Stimulated activated effector memory CD8-positive, alpha-beta T cell treated with anti-CD3 and anti-CD28 coated beads, Interleukin-12 subunit alpha, Interleukin-12 subunit beta, amount 100 ng/mL, for 72 hours (primary cell): ENCODE data around the gene TMEM94.

Experiments
- ATAC-seq: fragments of 150-1000 bp; cut with Tn5 transposase; 2 replicates; pipeline ENCODE4 v1.10.0; 2021
- DNase-seq, 2 donors: peaks; one replicate each; pipeline ENCODE4 v3.0.0; 2021 to 2022; ENCODE audit warnings: low spot score in 2 of 2
- H3K27ac Mint-ChIP-seq: one replicate; pipeline ENCODE4 v1.8.0; 2022; ENCODE audit warnings: mild to moderate bottlenecking, mixed read lengths
- H3K36me3 Mint-ChIP-seq: one replicate; pipeline ENCODE4 v1.8.0; 2022; ENCODE audit warnings: mild to moderate bottlenecking, mixed read lengths
- H3K4me1 Mint-ChIP-seq: one replicate; pipeline ENCODE4 v1.8.0; 2022; ENCODE audit warnings: mixed read lengths
- H3K4me3 Mint-ChIP-seq: one replicate; pipeline ENCODE4 v1.8.0; 2022; ENCODE audit warnings: mild to moderate bottlenecking, mixed read lengths
- H3K9me3 Mint-ChIP-seq: one replicate; pipeline ENCODE4 v1.8.0; 2022; ENCODE audit warnings: mixed read lengths

The TMEM94 gene

DNA sequence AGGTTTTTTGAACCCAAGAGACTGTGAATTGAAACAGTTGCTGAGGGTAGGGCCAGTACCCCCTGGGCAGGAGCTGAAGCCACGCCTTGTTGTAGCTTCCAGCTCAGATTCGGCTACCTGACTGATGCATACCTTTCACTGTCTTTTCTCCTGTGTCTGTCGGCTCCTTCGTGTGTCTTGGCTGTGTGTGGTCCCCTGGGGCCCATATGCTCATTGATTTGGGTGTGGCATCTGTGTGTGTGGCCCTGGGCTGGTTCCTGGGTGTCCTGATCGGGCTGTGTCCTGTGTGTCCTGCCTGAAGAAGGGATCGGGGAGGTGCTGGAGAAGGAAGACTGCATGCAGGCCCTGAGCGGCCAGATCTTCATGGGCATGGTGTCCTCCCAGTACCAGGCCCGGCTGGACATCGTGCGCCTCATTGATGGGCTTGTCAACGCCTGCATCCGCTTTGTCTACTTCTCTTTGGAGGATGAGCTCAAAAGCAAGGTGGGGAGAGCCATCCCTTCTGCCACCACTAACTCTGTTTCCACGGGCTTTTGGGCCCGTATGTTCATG is 38.0 kb downstream of the TMEM94 start:
- DNase-seq: no peak
- Mint-ChIP-seq H3K9me3 (no peaks in the 10 kb centered on the region), H3K4me1 (no peaks in the 10 kb centered on the region), H3K27ac (no peak overlapping the region), H3K4me3 (no peak overlapping the region), H3K36me3 (peaks cover 31% of the 10 kb centered on the region)
- ATAC-seq: no peak

DNA sequence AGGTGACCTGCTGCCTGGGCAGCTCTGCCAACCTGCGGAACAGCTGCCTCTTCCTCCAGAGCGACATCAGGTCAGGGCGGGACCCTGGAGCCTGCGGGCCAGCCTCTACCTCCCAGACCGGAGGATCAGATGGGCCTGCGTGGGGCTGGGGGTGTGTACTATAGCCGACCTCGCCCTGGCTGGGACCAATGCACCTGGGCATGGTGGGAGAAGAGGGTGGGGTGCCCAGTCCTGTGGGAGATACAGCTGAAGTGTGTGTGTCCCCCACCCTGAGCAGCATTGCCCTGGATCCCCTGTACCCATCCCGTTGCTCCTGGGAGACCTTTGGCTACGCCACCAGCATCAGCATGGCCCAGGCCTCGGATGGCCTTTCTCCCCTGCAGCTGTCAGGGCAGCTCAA is 39.6 kb downstream of the TMEM94 start:
- no peak for DNase-seq
- Mint-ChIP-seq H3K4me3 (no peak overlapping the region), H3K27ac (no peak overlapping the region), H3K9me3 (no peaks in the 10 kb centered on the region), H3K4me1 (no peaks in the 10 kb centered on the region), H3K36me3 (peaks cover 31% of the 10 kb centered on the region)
- ATAC-seq: no peak

DNA sequence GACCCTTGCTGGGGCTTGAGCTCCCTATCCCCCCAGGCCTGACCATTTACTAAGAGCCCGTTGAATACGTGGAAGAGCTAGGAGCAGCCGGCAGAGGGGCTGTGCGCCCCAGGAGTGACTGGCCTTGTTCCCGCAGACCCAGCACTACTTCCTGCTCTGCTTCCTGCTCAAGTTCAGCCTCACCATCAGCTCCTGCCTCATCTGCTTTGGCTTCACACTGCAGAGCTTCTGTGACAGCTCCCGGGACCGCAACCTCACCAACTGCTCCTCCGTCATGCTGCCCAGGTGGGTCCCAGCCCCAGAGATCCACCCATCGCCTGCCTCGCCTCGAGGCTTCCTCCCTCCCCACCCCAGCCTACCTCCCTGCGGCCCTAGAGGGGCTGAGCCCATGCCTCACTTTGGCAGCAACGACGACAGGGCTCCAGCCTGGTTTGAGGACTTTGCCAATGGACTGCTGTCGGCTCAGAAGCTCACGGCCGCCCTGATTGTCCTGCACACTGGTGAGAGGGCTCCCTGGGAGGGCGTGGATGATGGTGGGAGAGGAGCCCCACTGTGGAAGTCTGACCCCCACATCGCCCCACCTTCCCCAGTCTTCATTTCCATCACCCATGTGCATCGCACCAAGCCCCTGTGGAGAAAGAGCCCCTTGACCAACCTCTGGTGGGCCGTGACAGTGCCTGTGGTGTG is 41.7 kb downstream of the TMEM94 start:
- H3K9me3 Mint-ChIP-seq: no peaks in the 10 kb centered on the region
- H3K4me3 Mint-ChIP-seq: no peak overlapping the region
- DNase-seq (no peak), ATAC-seq (no peak)
- H3K27ac Mint-ChIP-seq: peak overlapping the region; percentile 27
- H3K36me3 Mint-ChIP-seq: peaks cover 23% of the 10 kb centered on the region
- no peaks in the 10 kb centered on the region for H3K4me1 Mint-ChIP-seq

DNA sequence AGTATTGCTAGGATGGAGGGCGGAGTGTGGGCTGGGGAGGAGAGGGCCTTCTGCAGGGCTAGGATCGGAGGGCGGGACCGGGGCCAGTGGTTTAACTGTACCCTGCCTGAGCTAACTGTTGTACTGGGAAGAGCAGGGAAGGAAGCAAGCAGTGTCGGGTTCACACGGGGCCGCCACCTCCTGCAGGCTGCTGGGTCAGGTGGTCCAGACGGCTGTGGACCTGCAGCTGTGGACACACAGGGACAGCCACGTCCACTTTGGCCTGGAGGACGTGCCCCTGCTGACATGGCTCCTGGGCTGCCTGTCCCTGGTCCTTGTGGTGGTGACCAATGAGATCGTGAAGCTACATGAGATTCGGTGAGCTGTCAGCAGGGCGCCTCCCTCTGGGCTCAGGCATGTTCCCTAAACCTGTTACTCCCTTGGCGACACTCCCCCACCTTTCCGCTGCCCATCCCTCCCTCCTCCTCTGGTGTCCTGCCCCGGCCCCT is 42.3 kb downstream of the TMEM94 start:
- Mint-ChIP-seq H3K4me1 (no peaks in the 10 kb centered on the region), H3K9me3 (no peaks in the 10 kb centered on the region), H3K4me3 (no peak overlapping the region), H3K36me3 (peaks cover 23% of the 10 kb centered on the region), H3K27ac (no peak overlapping the region)
- DNase-seq (no peak), ATAC-seq (no peak)

DNA sequence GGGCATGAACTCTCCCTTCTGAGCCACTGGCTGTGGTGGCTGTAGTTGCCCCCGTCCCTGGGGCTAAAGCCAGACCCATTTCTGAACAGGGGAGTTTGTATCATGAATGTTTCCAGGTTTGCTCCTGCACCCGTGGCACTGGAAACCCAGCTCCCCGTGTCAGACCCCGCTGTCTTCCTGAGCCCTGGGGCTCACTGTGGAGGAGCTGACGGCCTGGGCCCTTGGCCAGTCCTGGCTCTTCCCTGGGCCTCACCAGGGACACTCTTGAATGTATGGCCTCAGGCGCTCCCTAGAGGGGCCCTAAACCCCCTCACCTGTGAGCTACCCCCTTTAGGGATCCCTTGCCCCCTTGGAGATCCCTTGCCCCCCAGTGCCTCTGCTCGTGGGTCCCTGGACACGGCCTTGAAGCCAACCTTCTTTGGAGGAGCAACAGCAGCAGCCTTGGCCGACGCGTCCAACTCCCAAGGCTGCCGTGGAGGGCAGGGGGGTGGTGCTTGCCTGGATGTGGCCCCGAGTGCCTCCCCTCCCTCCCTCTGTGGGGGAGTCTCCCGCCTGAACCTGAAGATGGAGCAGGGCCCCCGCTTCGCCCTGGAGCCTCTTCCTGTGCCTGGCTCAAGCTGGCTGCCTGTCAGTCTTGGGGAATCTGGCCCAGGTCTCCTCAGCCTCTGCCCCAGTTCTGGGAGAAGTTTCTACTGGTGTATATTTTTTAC is 43.0 kb downstream of the TMEM94 start:
- ATAC-seq: no peak
- Mint-ChIP-seq H3K4me1 (no peaks in the 10 kb centered on the region), H3K36me3 (peaks cover 23% of the 10 kb centered on the region), H3K4me3 (no peak overlapping the region), H3K27ac (peak overlapping the region; percentile 17), H3K9me3 (no peaks in the 10 kb centered on the region)
- DNase-seq: no peak

DNA sequence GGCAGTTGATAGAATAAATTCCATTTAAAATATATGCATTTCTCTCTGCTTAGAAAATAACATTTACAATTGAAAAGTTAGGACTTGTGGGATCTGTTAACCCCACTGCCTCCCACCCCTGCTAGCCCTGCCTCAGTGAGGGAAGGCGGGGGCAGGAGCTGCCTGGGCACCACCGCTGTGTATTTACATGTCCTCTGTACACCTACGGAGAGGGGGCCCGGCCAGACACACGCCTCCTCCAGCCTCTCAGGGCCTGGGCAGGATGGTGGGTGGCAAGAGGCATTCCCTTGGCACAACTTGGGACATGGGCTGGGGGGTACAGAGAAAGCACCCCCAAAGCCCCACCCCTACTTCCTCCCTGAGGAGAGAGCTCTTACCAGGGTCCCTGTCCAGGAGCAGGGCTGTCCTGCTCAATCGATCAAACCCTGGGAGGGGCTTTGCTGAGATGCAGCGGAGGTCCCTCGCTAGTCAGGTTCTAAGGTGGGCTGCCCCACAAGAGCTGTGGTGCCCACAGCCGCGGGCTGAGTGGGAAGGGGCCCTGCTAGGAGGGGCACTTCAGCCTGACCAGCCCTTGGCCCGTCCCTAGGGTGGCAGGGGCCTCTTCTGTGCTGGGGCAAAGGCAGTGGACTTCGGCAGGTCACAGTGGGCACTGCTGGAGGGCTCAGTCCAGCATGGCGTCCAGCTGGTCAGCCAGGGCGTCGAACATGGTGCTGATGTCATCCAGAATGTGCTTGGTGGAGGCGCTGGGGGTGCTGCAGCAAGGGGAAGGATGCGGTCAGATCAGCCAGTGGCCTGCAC is 44.2 kb downstream of the TMEM94 start:
- no peaks in the 10 kb centered on the region for H3K9me3 Mint-ChIP-seq
- H3K4me1 Mint-ChIP-seq: no peaks in the 10 kb centered on the region
- no peak overlapping the region for H3K27ac Mint-ChIP-seq
- no peak overlapping the region for H3K4me3 Mint-ChIP-seq
- DNase-seq (no peak), ATAC-seq (no peak)
- H3K36me3 Mint-ChIP-seq: peaks cover 21% of the 10 kb centered on the region

DNA sequence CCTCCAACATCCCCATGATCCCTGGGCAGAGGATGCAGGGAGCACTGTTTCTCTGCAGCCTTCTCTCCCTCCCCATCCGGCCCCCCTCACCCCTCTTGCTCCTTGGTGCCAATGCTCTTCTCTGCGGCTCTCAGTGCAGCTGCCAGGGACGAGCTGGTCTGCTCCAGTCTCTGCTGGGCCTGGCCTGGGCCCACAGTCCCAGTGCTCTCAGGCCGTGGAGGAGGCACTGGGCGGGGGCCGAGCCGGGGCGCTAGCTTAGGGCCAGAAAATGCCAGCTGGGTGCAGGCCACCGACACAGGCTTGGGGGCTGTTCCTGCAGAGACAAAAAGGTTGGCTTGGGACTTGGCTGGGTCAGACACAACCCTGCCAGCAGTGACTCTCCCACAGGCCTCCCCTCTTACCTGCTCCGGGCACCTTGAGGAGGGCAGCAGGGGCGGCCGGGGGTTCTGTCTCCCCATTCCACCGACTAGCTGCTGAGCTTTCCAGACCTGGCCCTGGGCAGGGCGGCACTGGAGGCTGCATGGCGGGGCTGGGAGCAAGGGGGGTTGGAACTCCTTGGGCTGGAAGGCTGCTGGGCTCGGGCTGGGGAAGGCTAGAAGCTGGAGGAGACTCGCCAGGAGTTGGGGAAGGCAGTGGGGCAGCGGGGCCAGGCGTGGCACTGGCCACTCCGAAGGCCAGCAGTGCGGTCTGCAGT is 45.1 kb downstream of the TMEM94 start:
- Mint-ChIP-seq H3K36me3 (peaks cover 15% of the 10 kb centered on the region), H3K27ac (no peak overlapping the region), H3K4me1 (no peaks in the 10 kb centered on the region), H3K4me3 (no peak overlapping the region), H3K9me3 (no peaks in the 10 kb centered on the region)
- no peak for DNase-seq
- no peak for ATAC-seq

DNA sequence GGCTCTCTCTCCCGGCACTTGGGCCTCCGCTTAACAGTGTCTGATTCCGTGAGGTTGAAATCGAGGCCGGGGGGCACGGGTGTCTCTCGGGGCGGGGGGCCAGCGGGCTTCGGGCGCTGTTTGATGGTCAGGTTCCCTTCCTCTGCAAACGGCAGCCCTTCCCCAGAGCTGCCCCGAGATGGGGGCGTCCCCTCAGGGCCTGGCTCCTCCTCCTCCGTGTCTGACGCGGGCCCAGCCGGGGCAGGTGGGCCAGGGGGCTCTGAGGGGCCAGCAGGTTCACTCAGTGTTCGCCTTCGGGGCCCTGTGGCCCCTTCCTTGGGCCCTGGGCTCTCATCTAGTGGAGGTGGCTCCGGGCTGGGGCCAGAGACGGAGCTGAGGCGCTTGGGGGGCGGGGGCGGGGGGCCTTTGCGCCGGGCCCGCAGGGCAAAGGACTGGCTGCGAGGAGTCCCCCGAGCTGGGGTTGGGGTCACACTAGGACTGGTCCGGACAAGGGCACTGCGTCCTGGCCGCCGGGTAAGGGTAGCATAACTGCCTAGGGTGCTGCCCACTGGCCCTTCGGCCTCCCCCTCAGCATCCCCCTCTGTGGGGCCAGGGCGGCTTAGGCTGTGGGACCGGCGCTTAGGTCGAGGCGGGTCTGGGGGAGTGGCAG is 45.8 kb downstream of the TMEM94 start:
- no peak overlapping the region for H3K4me3 Mint-ChIP-seq
- peaks cover 9% of the 10 kb centered on the region for H3K36me3 Mint-ChIP-seq
- no peaks in the 10 kb centered on the region for H3K4me1 Mint-ChIP-seq
- H3K9me3 Mint-ChIP-seq: no peaks in the 10 kb centered on the region
- DNase-seq (no peak), ATAC-seq (no peak)
- no peak overlapping the region for H3K27ac Mint-ChIP-seq

DNA sequence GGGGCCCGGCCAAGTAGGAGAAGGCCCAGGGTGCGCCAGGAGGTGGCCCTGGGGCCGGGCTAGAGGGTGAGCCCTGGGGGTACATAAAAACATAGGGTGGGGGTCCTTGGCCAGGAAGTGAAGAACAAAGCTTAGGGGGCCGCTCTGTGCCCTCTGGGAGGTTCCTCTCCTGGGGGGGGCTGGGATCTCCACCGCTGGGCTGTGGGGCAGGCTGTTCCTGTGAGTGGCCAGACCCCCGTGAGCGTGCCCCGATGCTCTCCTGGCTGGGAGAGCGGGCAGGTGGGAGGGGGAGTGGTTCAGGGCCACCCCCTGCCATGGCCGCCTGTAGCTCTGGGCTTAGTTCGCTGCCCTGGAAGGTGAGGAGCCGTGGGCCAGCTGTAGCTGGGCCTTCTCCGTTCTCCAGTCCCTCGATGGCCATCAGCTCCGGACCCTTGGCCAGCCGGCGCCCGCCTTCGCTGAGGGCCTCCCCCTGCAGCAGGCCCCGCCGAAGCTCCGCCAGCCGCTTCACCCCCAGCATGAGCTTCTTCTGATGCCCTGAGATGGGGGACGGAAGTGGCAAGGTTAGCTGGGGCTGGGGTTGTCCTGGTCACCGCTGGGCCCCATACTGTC is 46.4 kb downstream of the TMEM94 start:
- Mint-ChIP-seq H3K27ac (no peak overlapping the region), H3K4me3 (no peak overlapping the region), H3K4me1 (no peaks in the 10 kb centered on the region), H3K9me3 (no peaks in the 10 kb centered on the region), H3K36me3 (peaks cover 2% of the 10 kb centered on the region)
- ATAC-seq: no peak
- no peak for DNase-seq

DNA sequence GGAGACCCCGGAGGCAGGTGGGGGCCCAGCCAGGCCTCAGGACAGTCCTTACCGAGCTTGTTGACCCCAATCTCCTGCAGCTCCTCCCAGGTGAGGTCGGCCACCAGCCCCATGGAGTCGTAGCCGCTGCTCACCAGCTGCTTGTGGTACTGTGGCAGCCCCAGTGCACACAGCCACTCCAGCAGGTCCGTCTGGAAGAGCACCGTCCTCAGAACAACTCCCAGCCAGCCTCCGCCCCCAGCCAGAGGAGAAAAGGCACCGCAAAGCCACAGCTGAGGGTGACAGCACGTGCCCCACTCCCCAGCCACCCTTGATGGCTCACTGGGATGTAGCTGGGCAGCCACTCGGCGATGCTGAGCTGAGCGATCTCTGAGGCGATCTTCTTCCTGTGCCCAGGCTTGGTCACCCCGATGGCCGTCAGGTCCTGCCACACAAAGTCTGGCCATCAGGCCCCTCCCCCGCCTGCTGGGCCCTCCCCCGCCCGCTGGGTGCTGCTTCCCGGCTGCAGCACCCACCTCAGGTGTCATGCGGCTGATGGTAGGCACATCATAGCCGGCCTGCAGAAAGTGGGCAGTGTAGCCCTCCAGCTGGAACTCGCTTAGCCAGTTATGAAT is 47.0 kb downstream of the TMEM94 start:
- no peak overlapping the region for H3K27ac Mint-ChIP-seq
- H3K4me3 Mint-ChIP-seq: no peak overlapping the region
- ATAC-seq (no peak), DNase-seq (no peak)
- no peaks in the 10 kb centered on the region for H3K9me3 Mint-ChIP-seq
- no peaks in the 10 kb centered on the region for H3K4me1 Mint-ChIP-seq
- H3K36me3 Mint-ChIP-seq: no peaks in the 10 kb centered on the region

DNA sequence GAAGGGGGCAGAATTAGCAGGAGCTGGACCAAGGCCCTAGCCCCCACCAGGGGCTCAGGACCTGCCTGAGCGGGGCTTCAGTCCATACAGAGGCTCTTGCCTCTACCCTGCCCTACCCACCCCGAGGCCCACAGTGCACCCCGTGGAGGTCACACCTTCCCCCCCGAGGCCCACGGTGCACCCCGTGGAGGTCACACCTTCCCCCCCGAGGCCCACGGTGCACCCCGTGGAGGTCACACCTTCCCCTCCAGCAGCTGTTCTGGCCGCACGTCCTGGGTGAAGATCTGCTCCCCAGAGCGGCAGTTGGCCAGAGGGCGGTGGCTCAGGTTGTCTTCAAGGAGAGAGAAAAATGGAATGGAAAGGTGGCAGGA is 47.5 kb downstream of the TMEM94 start:
- no peak for DNase-seq
- H3K9me3 Mint-ChIP-seq: no peaks in the 10 kb centered on the region
- H3K4me3 Mint-ChIP-seq: no peak overlapping the region
- peak; percentile 29 for ATAC-seq
- H3K36me3 Mint-ChIP-seq: no peaks in the 10 kb centered on the region
- H3K4me1 Mint-ChIP-seq: no peaks in the 10 kb centered on the region
- no peak overlapping the region for H3K27ac Mint-ChIP-seq

DNA sequence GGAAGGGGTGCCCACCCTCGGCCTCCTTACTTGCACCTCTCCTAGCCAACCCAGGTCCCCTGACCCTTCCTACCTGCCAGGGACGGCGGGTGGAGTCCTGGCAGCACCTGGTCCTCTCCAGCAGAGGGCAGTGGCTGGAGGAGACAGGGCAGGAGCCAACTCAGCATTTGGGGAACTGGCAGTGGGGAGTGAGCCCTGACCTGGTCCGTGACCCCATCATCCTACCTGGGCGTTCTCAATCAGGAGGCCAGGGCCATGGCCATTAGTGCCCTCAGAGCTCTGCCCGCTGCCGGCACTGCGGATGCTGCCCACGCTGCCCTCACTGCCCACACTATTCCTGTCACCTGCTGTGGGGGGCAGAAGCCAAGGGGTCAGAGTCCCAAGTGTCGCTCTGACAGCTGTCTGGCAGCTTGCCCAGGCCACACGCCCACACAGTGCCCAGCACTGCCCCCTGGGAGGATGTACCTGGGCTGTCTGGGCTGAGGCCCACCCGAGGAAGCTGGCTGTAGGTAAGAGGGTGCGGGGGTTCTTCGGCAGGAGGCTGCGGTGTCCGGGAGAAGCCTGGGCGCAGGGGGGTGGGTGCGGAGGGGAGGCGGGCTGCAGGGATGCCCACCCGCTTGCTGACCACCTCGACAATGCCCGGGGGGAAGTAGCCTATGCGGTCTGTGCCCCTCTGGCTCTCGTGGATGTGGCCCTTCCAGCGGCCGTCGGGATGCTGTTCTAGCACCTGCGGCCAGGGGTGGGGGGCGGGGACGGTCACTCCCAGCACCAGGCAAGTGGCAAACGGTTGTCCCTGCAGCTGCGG is 48.1 kb downstream of the TMEM94 start:
- no peaks in the 10 kb centered on the region for H3K36me3 Mint-ChIP-seq
- DNase-seq (peak in 1 of 2 donors; percentile 70), ATAC-seq (peak; percentile 61)
- H3K4me3 Mint-ChIP-seq: no peak overlapping the region
- no peak overlapping the region for H3K27ac Mint-ChIP-seq
- H3K4me1 Mint-ChIP-seq: peaks cover 2% of the 10 kb centered on the region
- no peaks in the 10 kb centered on the region for H3K9me3 Mint-ChIP-seq

DNA sequence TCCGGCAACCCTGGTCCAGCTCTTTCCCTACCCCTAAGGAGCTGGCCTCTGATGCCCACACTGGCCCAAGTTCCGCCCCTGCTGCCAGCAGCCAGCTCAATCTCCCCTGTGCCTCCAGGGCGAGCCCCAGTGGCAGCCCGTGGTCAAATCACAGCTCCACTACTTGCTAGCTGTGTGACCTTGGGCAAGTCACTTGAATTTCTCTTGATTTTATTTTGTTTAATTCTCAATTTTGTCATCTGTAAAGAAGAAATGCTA is 48.6 kb downstream of the TMEM94 start:
- Mint-ChIP-seq H3K4me3 (no peak overlapping the region), H3K36me3 (no peaks in the 10 kb centered on the region), H3K27ac (no peak overlapping the region), H3K4me1 (peaks cover 5% of the 10 kb centered on the region), H3K9me3 (no peaks in the 10 kb centered on the region)
- DNase-seq (no peak), ATAC-seq (no peak)
